Measurements from ENCODE around the gene ZNF793.

Gene ZNF793

DNA sequence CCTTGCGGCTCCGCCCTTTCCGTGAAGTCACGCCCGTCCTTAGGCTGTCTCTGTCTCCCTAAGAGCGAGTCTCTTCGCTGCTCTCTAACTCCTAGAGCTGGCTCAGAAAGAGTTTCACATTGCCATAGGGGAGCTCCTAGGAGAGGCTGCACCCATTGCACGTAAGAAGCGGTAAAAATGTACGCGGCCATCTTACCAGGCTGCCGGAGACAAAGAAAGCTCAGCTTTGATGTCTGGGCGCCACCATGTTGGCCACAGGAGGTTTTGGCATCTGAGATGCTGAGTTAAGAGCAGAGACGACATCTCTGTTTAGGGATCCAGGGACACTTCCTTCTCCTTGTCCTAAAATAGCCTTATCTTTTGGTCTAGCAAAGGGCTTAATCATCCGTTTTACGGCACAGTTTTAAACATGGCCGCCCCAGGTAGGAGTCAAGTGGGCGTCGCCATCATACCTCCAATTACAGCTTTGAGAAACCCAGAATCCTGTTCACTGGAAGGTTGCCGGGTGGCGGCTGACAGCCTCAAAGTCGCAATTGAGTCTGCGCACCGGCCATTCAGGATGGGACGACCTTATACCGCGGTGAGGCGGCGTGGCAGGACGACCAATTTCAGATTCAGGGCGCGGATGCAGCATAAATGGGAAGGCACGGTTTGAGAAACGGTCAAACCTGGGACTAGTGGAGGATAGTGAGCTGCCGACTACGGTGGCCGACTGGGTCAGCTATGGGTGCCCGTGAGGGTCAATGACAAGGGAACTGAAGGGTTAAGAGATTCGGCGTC lies at the start of gene ZNF793:
Gene ZNF793 (plus strand): TSS at position 553 of the 780 bp plus-strand sequence. CDS start 16,501 bp downstream, outside the sequence.
- FAIRE-seq: no peak

DNA sequence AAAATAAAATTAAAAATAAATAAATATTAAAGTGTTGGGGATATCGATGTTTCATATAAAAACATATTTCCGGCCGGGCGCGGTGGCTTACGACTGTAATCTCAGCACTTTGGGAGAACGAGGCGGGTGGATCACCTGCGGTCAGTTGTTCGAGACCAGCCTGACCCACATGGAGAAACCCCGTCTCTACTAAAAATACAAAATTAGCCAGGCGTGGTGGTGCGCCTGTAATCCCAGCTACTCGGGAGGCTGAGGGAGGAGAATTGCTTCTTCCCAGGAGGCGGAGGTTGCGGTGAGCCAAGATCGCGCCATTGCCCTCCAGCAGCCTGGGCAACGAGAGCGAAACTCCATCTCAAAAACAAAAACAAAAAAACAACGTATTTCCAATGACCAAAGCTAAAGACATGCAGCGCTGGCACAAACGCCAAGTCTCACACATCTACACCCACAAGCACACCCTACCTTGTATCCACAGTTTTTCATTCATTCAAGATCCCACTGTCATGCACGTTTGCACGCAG lies 40.4 kb upstream of the ZNF793 start:
- no peak for FAIRE-seq

DNA sequence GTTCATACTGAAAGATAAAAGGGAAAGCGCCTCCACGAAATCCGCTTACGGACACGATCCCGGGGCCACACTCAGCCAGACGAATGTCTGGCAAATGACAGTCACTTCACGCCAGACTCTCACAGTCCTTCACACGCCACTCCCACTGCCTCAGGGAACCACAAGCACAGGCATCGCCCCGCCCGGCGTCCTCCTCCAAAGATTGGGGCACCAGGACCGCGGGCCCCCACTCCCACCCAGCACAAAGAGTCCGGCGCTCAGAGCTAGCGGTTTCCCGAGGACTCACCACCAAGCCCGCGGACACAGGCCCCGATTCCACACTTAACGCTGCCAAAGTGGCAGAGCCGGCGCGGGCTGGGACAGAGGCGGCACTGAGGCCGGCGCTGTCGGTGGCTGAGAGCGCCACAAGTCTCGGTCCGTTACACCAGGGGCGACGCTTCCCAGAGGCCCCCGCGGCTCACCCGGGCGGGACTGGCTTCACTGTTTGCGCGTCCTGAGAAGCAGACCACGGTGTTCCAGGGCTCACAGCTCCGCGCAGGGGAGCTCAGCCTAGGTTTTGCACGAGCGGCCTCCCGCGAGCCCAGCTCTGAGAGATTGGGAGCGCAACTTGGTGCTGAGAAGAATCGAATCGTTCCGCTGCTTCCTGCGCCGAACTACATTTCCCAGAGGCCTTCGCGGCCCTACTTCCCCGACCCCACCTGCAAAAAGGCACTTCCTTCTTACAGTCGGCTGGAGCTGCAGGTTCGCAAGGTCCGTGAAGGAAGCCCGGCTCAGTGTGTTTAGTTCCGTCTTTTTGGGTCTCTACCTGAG lies 39.7 kb upstream of the ZNF793 start, which contains the start of gene ZNF569:
Gene ZNF569 (minus strand): TSS at position 647 of the 810 bp plus-strand sequence. CDS start 22,523 bp downstream, outside the sequence.
- FAIRE-seq: no peak

DNA sequence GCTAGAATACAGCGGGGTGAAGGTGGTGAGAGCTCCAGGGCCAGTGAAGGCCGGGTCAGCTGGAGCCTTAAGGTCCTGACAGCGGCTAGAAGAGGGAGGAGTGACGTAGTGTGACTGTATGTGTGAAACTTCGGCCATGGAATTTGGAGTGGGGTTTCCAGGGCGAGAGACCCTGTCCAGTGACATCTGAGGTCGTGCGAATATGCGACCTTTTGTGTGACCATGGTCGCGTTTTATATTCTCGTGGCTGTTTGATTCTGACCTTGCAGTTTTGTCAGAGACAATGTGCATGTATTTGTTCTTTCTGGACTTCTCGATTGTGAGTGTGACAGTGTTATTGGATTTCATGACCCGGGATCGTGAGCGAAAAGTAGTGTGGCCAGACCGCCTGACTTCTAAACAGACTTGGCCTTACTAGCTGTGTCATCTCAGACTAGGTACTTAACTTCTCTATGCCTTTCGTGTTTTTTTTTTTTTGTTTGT lies 39.1 kb upstream of the ZNF793 start:
- no peak for FAIRE-seq

DNA sequence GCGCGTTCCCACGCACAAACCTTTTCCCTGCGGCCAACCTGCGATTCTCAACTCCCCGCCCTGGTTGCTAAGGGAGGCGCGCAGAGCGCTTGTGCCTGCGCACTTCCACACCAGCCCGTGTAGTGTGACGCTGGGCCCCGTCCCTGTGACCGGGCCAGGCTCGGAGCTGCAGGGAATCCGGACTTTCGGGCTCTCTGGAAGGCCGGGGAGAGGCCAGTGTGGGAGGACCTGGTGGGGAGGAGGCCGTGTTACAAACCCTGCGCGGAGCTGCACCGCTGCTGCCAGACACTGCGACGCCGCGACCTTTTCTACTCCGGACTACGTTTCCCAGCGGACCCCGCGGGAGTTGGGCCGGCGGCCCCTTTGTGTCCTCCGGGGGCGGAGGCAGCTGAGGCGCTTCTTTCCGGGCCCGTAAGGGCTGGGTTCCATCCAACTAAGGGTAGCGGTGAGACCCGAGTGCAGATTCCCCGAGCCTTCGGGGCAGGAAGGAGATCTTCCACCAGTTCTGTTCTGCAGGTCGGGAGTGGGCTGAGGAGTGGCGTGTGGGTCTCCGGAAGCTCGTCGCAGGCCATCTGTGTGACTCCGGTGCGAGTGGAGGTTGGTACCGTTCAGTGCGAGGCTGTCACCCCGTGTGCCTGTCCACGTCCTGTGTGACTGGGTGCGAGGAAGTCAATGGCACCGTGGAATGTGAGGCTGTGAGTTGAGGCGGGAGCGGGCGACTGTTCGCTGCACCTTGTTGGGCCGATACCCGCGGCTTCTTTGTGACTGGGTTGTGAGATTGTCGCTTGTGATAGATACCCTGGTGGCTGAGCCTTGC lies 37.6 kb upstream of the ZNF793 start, which contains the start of gene ZNF570:
Gene ZNF570 (plus strand): TSS at position 396 of the 817 bp plus-strand sequence. CDS start 999 bp downstream, outside the sequence.
- no peak for FAIRE-seq

DNA sequence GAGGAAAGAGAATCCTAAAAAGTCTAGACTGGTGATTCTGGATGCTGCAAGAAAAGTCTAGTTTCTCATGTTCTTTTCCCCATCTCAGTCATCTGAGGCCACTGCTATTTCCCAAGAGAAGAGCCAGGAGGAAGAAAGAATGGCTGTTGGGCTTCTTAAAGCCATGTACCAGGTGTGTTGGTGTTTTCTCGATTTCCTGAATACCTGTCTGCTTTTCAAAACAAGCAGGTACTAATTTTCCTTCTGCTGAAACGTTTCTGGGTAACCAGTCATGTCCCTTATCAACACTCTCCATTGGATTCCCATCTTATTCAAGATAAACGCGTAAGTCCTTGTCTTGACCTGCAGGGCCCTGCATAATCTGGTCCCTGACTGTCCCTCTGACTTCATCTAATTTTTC lies 36.5 kb upstream of the ZNF793 start:
- FAIRE-seq: no peak

- FAIRE-seq: no peak
These were observed 34.6 kb upstream of the ZNF793 start for GRCh38 chr19:37472165-37472564.

GRCh38 chr19:37484406-37485168 lies 22.2 kb upstream of the ZNF793 start:
- no peak for FAIRE-seq

- FAIRE-seq: no peak
These were observed 14.5 kb upstream of the ZNF793 start for GRCh38 chr19:37492213-37492612.

DNA sequence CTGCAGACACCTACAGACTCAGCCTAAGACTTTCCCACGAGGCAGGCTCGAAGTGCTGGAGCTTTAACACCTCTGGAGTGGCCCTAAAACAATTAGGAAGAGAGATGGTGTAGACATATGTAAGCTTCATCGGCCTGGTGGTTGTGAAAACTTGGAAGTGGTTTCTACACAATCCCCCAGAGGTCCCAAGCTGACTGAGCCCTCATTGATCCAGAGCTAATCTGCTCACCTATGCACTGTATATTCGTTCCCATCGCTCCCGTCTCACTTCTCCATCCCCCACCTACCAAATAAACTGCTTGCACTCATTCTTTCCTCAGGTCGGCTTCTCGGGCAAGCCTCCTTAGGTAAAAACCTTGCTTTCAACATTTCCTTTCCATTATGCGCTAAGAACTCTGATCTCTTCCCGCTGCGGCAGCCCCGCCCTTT lies 767 bp upstream of the ZNF793 start:
- no peak for FAIRE-seq

DNA sequence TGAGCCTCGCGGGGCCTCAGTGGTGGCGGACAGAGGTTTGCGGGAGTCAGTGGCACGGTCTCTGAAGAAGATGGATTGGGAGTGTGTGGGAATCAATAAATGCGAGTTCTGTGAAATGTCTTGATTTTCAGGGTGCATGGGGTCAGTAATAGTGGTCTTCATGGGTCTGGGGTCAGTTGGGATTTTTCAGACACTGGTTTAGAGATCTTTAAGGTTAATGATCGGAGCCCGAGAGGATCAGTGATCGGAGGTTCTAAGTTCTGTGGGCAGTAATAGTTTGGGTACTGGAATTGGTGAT lies 377 bp downstream of the ZNF793 start:
- no peak for FAIRE-seq

DNA sequence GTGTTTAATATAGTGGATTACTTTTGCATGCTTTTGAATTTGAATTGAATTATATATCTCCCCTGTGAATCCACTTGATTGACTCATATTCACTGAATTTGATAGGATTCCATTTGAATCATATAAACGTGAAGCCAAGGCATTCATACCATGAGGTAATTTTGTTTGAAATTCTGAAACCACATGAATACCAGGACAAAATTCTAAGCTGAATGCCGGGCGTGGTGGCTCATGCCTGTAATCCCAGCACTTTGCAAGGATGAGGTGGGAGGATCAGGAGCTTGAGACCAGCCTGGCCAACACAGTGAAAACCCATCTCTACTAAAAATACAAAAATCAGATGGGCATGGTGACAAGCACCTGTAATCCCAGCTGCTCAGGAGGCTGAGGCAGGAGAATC lies 4.4 kb downstream of the ZNF793 start:
- no peak for FAIRE-seq

- no peak for FAIRE-seq
These were observed 5.1 kb downstream of the ZNF793 start for GRCh38 chr19:37511821-37512220.

DNA sequence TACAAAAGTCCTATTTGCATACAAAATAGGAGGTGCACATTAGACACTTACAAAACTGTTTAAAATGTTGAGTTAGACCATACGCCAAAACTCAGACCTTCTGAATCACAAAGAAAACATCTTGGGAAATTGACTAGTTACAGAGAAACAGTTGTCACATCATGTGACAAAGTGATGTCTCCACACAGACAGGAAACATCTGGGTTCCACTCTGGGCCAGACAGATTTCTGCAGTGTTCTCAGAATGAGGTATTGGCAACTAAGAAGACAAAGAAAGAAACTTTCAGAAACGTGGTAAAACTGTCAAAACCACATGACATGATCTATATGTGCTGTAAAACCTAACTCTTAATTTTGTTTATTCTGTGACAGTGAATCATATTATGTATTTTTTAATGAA lies 6.7 kb downstream of the ZNF793 start:
- FAIRE-seq: no peak

- no peak for FAIRE-seq
These were observed 13.2 kb downstream of the ZNF793 start for GRCh38 chr19:37519890-37520289.

- FAIRE-seq: no peak
These were observed 30.7 kb downstream of the ZNF793 start for GRCh38 chr19:37537391-37537947.

DNA sequence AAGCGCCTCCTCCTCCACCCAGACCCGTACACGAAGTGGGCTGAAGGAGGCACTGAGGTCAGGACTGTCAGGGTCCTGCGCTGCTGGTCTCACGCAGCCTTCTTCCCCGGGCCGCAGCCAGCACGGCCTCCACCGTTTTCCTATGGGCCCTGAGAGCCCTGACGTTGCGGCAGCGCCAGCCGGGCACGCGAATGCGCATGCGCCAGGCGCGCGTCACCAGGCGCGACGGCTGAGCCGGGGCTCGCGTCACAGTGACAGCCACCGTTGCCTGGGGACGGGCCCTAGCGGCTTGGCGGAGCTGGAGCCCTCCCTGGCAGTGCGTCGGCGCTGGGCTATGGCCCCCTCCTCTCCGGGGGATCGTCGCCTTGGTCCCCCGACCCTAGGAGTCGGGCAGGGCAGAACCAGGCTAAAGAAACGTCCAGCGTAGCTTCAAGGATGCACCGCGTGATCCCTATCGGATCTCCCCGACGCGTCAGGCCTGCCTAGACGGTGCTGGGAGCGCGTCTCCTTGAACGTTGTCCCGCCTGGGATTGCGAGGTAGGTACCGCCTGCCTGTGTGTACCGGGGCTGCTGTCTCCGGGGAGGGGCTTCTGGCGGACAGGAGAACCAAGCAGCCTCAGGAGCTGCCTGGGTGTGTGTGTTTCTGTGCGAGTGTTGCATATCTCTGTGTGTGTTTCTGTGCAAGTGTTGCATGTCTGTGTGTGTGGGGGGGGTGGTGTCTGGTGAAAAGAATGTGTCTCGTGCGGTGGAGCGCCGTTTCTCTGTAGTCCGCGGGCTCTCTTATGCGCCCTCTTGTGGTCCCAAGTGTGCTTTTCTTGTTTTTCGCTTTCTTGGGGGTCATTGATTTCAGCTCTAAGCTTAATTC lies 44.6 kb downstream of the ZNF793 start:
- FAIRE-seq: no peak

GRCh38 chr19:37563518-37563917 lies 56.8 kb downstream of the ZNF793 start:
- no peak for FAIRE-seq

DNA sequence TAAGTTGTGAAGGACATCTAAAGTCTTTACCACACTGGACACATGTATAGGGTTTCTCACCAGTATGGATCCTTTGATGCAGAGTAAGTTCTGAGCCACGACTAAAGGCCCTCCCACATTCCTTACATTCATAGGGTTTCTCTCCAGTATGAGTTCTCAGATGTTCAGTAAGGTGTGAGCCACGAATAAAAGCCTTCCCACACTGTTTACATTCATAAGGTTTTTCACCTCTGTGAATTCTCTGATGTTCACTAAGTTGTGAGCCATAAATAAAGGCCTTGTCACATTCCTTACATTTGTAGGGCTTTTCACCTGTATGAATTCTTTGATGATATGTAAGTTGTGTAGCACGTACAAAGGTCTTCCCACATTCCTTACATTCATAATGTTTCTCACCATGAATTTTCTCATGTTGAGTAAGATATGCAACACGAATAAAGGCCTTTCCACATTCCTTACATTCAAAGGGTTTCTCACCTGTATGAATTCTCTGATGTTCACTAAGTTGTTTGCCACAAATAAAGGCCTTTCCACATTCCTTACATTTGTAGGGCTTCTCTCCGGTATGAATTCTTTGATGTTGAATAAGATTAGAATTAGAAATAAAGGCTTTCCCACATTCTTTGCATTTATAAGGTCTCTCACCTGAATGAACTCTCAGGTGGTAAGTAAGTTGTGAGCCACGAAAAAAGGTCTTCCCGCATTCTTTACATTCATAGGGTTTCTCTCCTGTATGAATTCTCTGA lies 58.1 kb downstream of the ZNF793 start:
- no peak for FAIRE-seq

DNA sequence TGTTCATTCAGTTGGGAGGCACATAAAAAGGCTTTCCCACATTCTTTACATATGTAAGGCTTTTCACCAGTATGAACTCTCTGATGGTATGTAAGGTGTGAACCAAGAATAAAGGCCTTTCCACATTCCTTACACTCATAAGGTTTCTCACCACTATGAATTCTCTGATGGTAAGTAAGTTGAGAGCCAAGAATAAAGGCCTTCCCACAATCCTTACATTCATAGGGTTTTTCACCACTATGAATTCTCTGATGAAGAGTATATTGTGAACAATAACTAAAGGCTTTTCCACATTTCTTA lies 58.6 kb downstream of the ZNF793 start:
- FAIRE-seq: no peak

Measured in colon (tissue), 2 donors.